ENCODE results near the gene CSRP2.

The CSRP2 gene

GRCh38 chr12:76860256-76860655 is 18.6 kb downstream of the CSRP2 start:
- H3K4me1 Mint-ChIP-seq (ENCODE audit: low read depth): peaks cover 10% of the 10 kb centered on the region
- no peaks in the 10 kb centered on the region for H3K9me3 Mint-ChIP-seq
- peaks cover 2% of the 10 kb centered on the region for H3K27me3 Mint-ChIP-seq (ENCODE audit: low read depth)
- peaks cover 3% of the 10 kb centered on the region for H3K36me3 Mint-ChIP-seq (ENCODE audit: low read depth)
- H3K27ac Mint-ChIP-seq: no peak overlapping the region
- DNase-seq (ENCODE audit: low spot score): no peak
- no peak overlapping the region for H3K4me3 Mint-ChIP-seq

GRCh38 chr12:76859611-76860010 is 19.2 kb downstream of the CSRP2 start:
- Mint-ChIP-seq H3K27ac (no peak overlapping the region), H3K4me3 (no peak overlapping the region), H3K9me3 (no peaks in the 10 kb centered on the region), H3K36me3 (ENCODE audit: low read depth) (peaks cover 7% of the 10 kb centered on the region), H3K27me3 (ENCODE audit: low read depth) (peaks cover 2% of the 10 kb centered on the region), H3K4me1 (ENCODE audit: low read depth) (peaks cover 10% of the 10 kb centered on the region)
- no peak for DNase-seq (ENCODE audit: low spot score)

GRCh38 chr12:76856018-76856644 is 22.7 kb downstream of the CSRP2 start:
- no peak for DNase-seq (ENCODE audit: low spot score)
- Mint-ChIP-seq H3K27ac (no peak overlapping the region), H3K36me3 (ENCODE audit: low read depth) (peaks cover 7% of the 10 kb centered on the region), H3K9me3 (no peaks in the 10 kb centered on the region), H3K4me1 (ENCODE audit: low read depth) (peaks cover 10% of the 10 kb centered on the region), H3K27me3 (ENCODE audit: low read depth) (no peaks in the 10 kb centered on the region), H3K4me3 (no peak overlapping the region)

- no peak overlapping the region for H3K27ac Mint-ChIP-seq
- H3K9me3 Mint-ChIP-seq: no peaks in the 10 kb centered on the region
- H3K4me3 Mint-ChIP-seq: no peak overlapping the region
- DNase-seq (ENCODE audit: low spot score): no peak
- H3K4me1 Mint-ChIP-seq (ENCODE audit: low read depth): peaks cover 10% of the 10 kb centered on the region
- no peaks in the 10 kb centered on the region for H3K27me3 Mint-ChIP-seq (ENCODE audit: low read depth)
- peaks cover 11% of the 10 kb centered on the region for H3K36me3 Mint-ChIP-seq (ENCODE audit: low read depth)
Observed at GRCh38 chr12:76855271-76855670, 23.5 kb downstream of the CSRP2 start.

GRCh38 chr12:76852106-76852505 is 26.7 kb downstream of the CSRP2 start:
- H3K4me3 Mint-ChIP-seq: no peak overlapping the region
- H3K36me3 Mint-ChIP-seq (ENCODE audit: low read depth): peaks cover 18% of the 10 kb centered on the region
- H3K27ac Mint-ChIP-seq: no peak overlapping the region
- H3K27me3 Mint-ChIP-seq (ENCODE audit: low read depth): no peaks in the 10 kb centered on the region
- DNase-seq (ENCODE audit: low spot score): no peak
- no peaks in the 10 kb centered on the region for H3K4me1 Mint-ChIP-seq (ENCODE audit: low read depth)
- H3K9me3 Mint-ChIP-seq: no peaks in the 10 kb centered on the region

- peaks cover 16% of the 10 kb centered on the region for H3K36me3 Mint-ChIP-seq (ENCODE audit: low read depth)
- no peaks in the 10 kb centered on the region for H3K27me3 Mint-ChIP-seq (ENCODE audit: low read depth)
- no peak overlapping the region for H3K27ac Mint-ChIP-seq
- H3K9me3 Mint-ChIP-seq: no peaks in the 10 kb centered on the region
- no peaks in the 10 kb centered on the region for H3K4me1 Mint-ChIP-seq (ENCODE audit: low read depth)
- DNase-seq (ENCODE audit: low spot score): no peak
- no peak overlapping the region for H3K4me3 Mint-ChIP-seq
Observed at GRCh38 chr12:76848132-76848531, 30.7 kb downstream of the CSRP2 start.

- DNase-seq (ENCODE audit: low spot score): no peak
- peaks cover 16% of the 10 kb centered on the region for H3K36me3 Mint-ChIP-seq (ENCODE audit: low read depth)
- H3K4me1 Mint-ChIP-seq (ENCODE audit: low read depth): no peaks in the 10 kb centered on the region
- H3K27me3 Mint-ChIP-seq (ENCODE audit: low read depth): no peaks in the 10 kb centered on the region
- H3K9me3 Mint-ChIP-seq: no peaks in the 10 kb centered on the region
- H3K27ac Mint-ChIP-seq: no peak overlapping the region
- H3K4me3 Mint-ChIP-seq: no peak overlapping the region
Observed at GRCh38 chr12:76847260-76847659, 31.6 kb downstream of the CSRP2 start.

GRCh38 chr12:76836633-76837032 is 42.2 kb downstream of the CSRP2 start:
- H3K27ac Mint-ChIP-seq: no peak overlapping the region
- no peaks in the 10 kb centered on the region for H3K4me1 Mint-ChIP-seq (ENCODE audit: low read depth)
- peaks cover 2% of the 10 kb centered on the region for H3K36me3 Mint-ChIP-seq (ENCODE audit: low read depth)
- H3K9me3 Mint-ChIP-seq: no peaks in the 10 kb centered on the region
- H3K27me3 Mint-ChIP-seq (ENCODE audit: low read depth): no peaks in the 10 kb centered on the region
- no peak overlapping the region for H3K4me3 Mint-ChIP-seq
- no peak for DNase-seq (ENCODE audit: low spot score)

- Mint-ChIP-seq H3K4me1 (ENCODE audit: low read depth) (no peaks in the 10 kb centered on the region), H3K27me3 (ENCODE audit: low read depth) (no peaks in the 10 kb centered on the region), H3K9me3 (no peaks in the 10 kb centered on the region), H3K4me3 (no peak overlapping the region), H3K27ac (no peak overlapping the region), H3K36me3 (ENCODE audit: low read depth) (peaks cover 10% of the 10 kb centered on the region)
- DNase-seq (ENCODE audit: low spot score): no peak
Observed at GRCh38 chr12:76830436-76830835, 48.4 kb downstream of the CSRP2 start.

- Mint-ChIP-seq H3K9me3 (no peaks in the 10 kb centered on the region), H3K4me1 (ENCODE audit: low read depth) (no peaks in the 10 kb centered on the region), H3K27me3 (ENCODE audit: low read depth) (no peaks in the 10 kb centered on the region), H3K4me3 (no peak overlapping the region), H3K36me3 (ENCODE audit: low read depth) (no peaks in the 10 kb centered on the region), H3K27ac (no peak overlapping the region)
- no peak for DNase-seq (ENCODE audit: low spot score)
Observed at GRCh38 chr12:76820888-76821482, 57.8 kb downstream of the CSRP2 start.

- no peak for DNase-seq (ENCODE audit: low spot score)
- no peaks in the 10 kb centered on the region for H3K9me3 Mint-ChIP-seq
- H3K36me3 Mint-ChIP-seq (ENCODE audit: low read depth): peaks cover 12% of the 10 kb centered on the region
- H3K27ac Mint-ChIP-seq: no peak overlapping the region
- H3K4me3 Mint-ChIP-seq: no peak overlapping the region
- no peaks in the 10 kb centered on the region for H3K27me3 Mint-ChIP-seq (ENCODE audit: low read depth)
- no peaks in the 10 kb centered on the region for H3K4me1 Mint-ChIP-seq (ENCODE audit: low read depth)
Observed at GRCh38 chr12:76813972-76814371, 64.8 kb downstream of the CSRP2 start.

GRCh38 chr12:76813265-76813664 is 65.6 kb downstream of the CSRP2 start:
- DNase-seq (ENCODE audit: low spot score): no peak
- Mint-ChIP-seq H3K9me3 (no peaks in the 10 kb centered on the region), H3K4me1 (ENCODE audit: low read depth) (no peaks in the 10 kb centered on the region), H3K4me3 (no peak overlapping the region), H3K27me3 (ENCODE audit: low read depth) (no peaks in the 10 kb centered on the region), H3K36me3 (ENCODE audit: low read depth) (peaks cover 12% of the 10 kb centered on the region), H3K27ac (no peak overlapping the region)

- no peak overlapping the region for H3K4me3 Mint-ChIP-seq
- no peaks in the 10 kb centered on the region for H3K9me3 Mint-ChIP-seq
- DNase-seq (ENCODE audit: low spot score): no peak
- H3K27me3 Mint-ChIP-seq (ENCODE audit: low read depth): no peaks in the 10 kb centered on the region
- no peaks in the 10 kb centered on the region for H3K4me1 Mint-ChIP-seq (ENCODE audit: low read depth)
- peaks cover 12% of the 10 kb centered on the region for H3K36me3 Mint-ChIP-seq (ENCODE audit: low read depth)
- H3K27ac Mint-ChIP-seq: no peak overlapping the region
Observed at GRCh38 chr12:76811976-76812375, 66.8 kb downstream of the CSRP2 start.

- no peak overlapping the region for H3K4me3 Mint-ChIP-seq
- H3K27ac Mint-ChIP-seq: no peak overlapping the region
- H3K36me3 Mint-ChIP-seq (ENCODE audit: low read depth): peaks cover 12% of the 10 kb centered on the region
- no peaks in the 10 kb centered on the region for H3K9me3 Mint-ChIP-seq
- no peaks in the 10 kb centered on the region for H3K27me3 Mint-ChIP-seq (ENCODE audit: low read depth)
- no peak for DNase-seq (ENCODE audit: low spot score)
- no peaks in the 10 kb centered on the region for H3K4me1 Mint-ChIP-seq (ENCODE audit: low read depth)
Observed at GRCh38 chr12:76810671-76811419, 68.0 kb downstream of the CSRP2 start.

Data from T-helper 2 cell treated with Interferon-gamma antibody and Interleukin-4, amounts not matched to agents 5 μg/mL and 100 μg/mL, for 36 hours (primary cell).